GM23248 (cell line): ENCODE measurements around the gene INTS4. TPM values are rescaled to one million over a fixed set of nuclear protein-coding genes. Genes with fewer than 3 reads are reported as not detected.
A peak's percentile ranks its signal among the peaks of the same experiment; 100 is the strongest.
"Not testable (repeated sequence)": the region's sequence is repeated elsewhere in the genome, so short reads cannot be mapped to it uniquely, and the experiment has no call there.

ENCODE experiments used
- DNase-seq: peaks from one replicate; pipeline ENCODE4 v3.0.0-alpha.2; 2015
- H2AFZ ChIP-seq: fragments of 200-600 bp; sonication (generic); 2 replicates; pipeline ENCODE4 v1.6.1; 2016; ENCODE audit warnings: antibody characterized with exemption
- H3F3A ChIP-seq: fragments of 200-600 bp; sonication (generic); 2 replicates; pipeline ENCODE4 v1.6.1; 2016; ENCODE audit warnings: mild to moderate bottlenecking, antibody characterized with exemption, mixed run types; ENCODE audit not compliant: insufficient read depth
- H3K27ac ChIP-seq: fragments of 200-600 bp; sonication (generic); 2 replicates; pipeline ENCODE4 v1.5.1; 2016; ENCODE audit warnings: mild to moderate bottlenecking
- H3K27me3 ChIP-seq: fragments of 200-600 bp; sonication (generic); replicated peaks from 2 replicates; pipeline ENCODE4 v1.6.1; 2016; ENCODE audit warnings: mild to moderate bottlenecking; ENCODE audit not compliant: insufficient read depth
- H3K36me3 ChIP-seq: fragments of 200-600 bp; sonication (generic); 2 replicates; pipeline ENCODE4 v1.6.1; 2016; ENCODE audit warnings: low read depth, mild to moderate bottlenecking
- H3K4me1 ChIP-seq: fragments of 200-600 bp; sonication (generic); 2 replicates; pipeline ENCODE4 v1.6.1; 2016; ENCODE audit warnings: mild to moderate bottlenecking; ENCODE audit not compliant: insufficient read depth
- H3K4me2 ChIP-seq: fragments of 200-600 bp; sonication (generic); one replicate; pipeline ENCODE4 v1.6.1; 2016; ENCODE audit warnings: mild to moderate bottlenecking; ENCODE audit not compliant: unreplicated experiment
- H3K4me3 ChIP-seq: fragments of 200-600 bp; sonication (generic); 2 replicates; pipeline ENCODE4 v1.5.1; 2016; ENCODE audit warnings: mild to moderate bottlenecking
- H3K79me2 ChIP-seq: fragments of 200-600 bp; sonication (generic); 2 replicates; pipeline ENCODE4 v1.6.1; 2016; ENCODE audit warnings: mild to moderate bottlenecking; ENCODE audit not compliant: insufficient read depth
- H3K9ac ChIP-seq: fragments of 200-600 bp; sonication (generic); 2 replicates; pipeline ENCODE4 v1.6.1; 2016; ENCODE audit warnings: mild to moderate bottlenecking
- H3K9me2 ChIP-seq: fragments of 200-600 bp; sonication (generic); 2 replicates; pipeline ENCODE4 v1.6.1; 2016; ENCODE audit warnings: mixed run types, mild to moderate bottlenecking, moderate library complexity; ENCODE audit not compliant: insufficient read depth
- H3K9me3 ChIP-seq: fragments of 200-600 bp; sonication (generic); one replicate; pipeline ENCODE4 v1.6.1; 2017; ENCODE audit warnings: low read depth
- H4K20me1 ChIP-seq: fragments of 200-600 bp; sonication (generic); 2 replicates; pipeline ENCODE4 v1.6.0; 2016; ENCODE audit not compliant: insufficient read depth
- EZH2 ChIP-seq: fragments of 200-600 bp; sonication (generic); IDR thresholded peaks from 2 replicates; pipeline ENCODE4 v1.6.1; 2018; ENCODE audit warnings: antibody characterized with exemption, mild to moderate bottlenecking; ENCODE audit not compliant: insufficient read depth, poor library complexity, severe bottlenecking
- EZH2phosphoT487 ChIP-seq: fragments of 200-600 bp; sonication (generic); IDR thresholded peaks from 2 replicates; pipeline ENCODE4 v1.6.1; 2018; ENCODE audit warnings: antibody characterized with exemption, moderate library complexity, mild to moderate bottlenecking, low read depth; ENCODE audit not compliant: insufficient read depth
- WGBS, 2 experiments: methylation state at CpG; one replicate each; pipeline ENCODE4 v1.1.6; 2015 to 2017; ENCODE audit warnings: low lambda C conversion rate in 2 of 2, low coverage in 1 of 2; ENCODE audit errors: missing lambda C conversion rate in 2 of 2; 5-methylcytosine and 5-hydroxymethylcytosine counted together
- in situ Hi-C: fragments of 300-500 bp; cut with MboI; formaldehyde crosslinking; loops from 2 replicates; pipeline ENCODE4 v1.15.0; 2020
- polyA plus RNA-seq: library from polyadenylated mRNA; unstranded; fragments of >200 nt; fragmentation: Nextera tagmentation; extraction: Ambion mirVana; gene quantifications from 2 replicates; pipeline ENCODE4 v1.2.1, GENCODE V29; 2016
- total RNA-seq: library from RNA; depleted of rRNA; stranded (reverse); fragments of >200 nt; shearing (Covaris generic); gene quantifications from 2 replicates; pipeline ENCODE4 v1.2.3, GENCODE V29; 2014

The INTS4 gene
- total and polyA plus RNA-seq, 2 experiments from 2014 or later: 25.8 to 29.3 TPM

DNA sequence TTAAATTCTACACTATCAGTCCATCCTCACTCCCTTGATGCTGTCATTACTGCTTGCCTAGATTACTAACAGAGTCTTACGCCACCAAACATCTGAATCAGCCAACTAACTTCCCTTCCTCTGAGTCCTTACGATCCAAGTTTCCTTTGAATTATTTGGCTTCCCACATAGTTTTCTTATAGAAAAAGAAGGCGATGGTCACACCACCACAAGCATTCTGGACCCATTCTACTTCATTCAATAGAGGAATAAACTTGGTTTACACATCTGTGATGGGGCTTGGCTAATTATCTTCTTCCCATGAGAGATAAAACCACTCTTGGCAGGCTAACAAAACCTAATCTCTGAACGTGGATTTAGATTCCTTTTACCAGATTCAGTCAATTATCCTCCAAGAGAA is 35.0 kb downstream of the INTS4 start:
- no peak overlapping the region for H3K9ac ChIP-seq
- H3K4me2 ChIP-seq: no peak overlapping the region
- no peaks in the 10 kb centered on the region for H3K9me3 ChIP-seq
- no peaks in the 10 kb centered on the region for H3K9me2 ChIP-seq
- no peak overlapping the region for H2AFZ ChIP-seq
- no peak overlapping the region for H3K27ac ChIP-seq
- WGBS, 2 experiments: 76 to 83% methylated on average over 4 of the region's 4 CpGs
- no peak for TF ChIP-seq EZH2
- TF ChIP-seq EZH2phosphoT487: no peak
- peak; percentile 33 for DNase-seq
- H3K36me3 ChIP-seq: peaks cover 6% of the 10 kb centered on the region; the same call in 1 of the 2 replicates
- H4K20me1 ChIP-seq: no peaks in the 10 kb centered on the region
- no peaks in the 10 kb centered on the region; the same call in 1 of the 2 replicates for H3F3A ChIP-seq
- no peaks in the 10 kb centered on the region for H3K79me2 ChIP-seq
- H3K27me3 ChIP-seq: no peaks in the 10 kb centered on the region
- H3K4me3 ChIP-seq: no peak overlapping the region
- no peaks in the 10 kb centered on the region for H3K4me1 ChIP-seq
- in situ Hi-C loops: no loop called here

DNA sequence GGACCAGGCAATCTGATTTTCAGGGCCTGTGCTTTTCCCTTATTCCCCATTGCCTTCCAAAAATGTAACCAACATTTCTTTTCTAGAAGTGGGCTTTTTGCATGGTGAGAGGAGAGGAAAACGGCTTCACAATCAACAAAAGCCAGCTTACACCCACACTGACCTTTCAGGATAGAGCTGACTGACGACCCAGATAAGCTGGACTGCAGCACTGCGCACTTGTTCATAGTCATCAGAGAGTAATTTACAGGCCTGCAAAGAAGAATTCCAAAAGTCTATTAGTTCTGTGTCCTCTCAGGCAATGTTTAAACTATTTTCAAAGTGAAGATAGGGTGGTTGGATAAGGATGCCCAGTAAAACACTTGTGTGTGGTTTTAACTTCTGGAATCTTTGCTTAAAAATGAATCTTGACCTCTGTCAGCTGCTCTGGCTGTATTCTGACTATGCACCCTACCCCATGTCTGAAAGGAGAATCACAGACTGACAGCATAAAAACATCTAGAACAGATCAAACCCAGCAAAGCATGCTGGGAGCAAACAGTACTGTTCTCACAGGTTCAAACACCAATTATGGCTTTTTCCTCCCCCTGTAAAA is 35.8 kb downstream of the INTS4 start:
- H3K27me3 ChIP-seq, H3F3A ChIP-seq, H2AFZ ChIP-seq, in situ Hi-C loops, H3K4me2 ChIP-seq, H3K9me2 ChIP-seq, H4K20me1 ChIP-seq, H3K4me1 ChIP-seq, H3K9me3 ChIP-seq, H3K4me3 ChIP-seq, H3K27ac ChIP-seq, DNase-seq, H3K36me3 ChIP-seq, H3K9ac ChIP-seq, H3K79me2 ChIP-seq: not testable (repeated sequence)
- WGBS, 2 experiments: 95 to 98% methylated on average over 3 of the region's 3 CpGs

DNA sequence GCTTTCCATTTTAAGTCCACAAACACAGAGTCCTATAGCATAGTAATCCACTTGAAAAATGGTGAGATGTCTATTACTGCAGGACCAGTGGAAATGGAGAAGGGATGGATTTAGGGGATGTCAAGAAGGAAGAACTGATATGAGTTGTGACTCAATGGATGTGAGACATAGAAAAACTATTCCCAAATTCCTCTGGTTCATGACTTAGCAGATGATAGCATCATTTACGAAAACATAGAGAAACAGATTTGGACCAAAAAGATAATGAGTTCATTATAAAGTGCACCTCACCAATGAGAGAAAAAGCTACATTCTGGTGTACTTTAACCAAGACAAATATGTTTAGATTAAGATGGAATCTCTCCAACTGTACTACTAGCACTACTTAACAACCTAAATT is 51.2 kb downstream of the INTS4 start:
- DNase-seq: peak; percentile 58
- Histone ChIP-seq H3F3A (peaks cover 26% of the 10 kb centered on the region), H3K4me2 (peak overlapping the region; percentile 49), H3K4me1 (peaks cover 23% of the 10 kb centered on the region), H3K4me3 (peak overlapping the region; percentile 26; the same call in 1 of the 2 replicates), H3K79me2 (peaks cover 16% of the 10 kb centered on the region; the same call in 1 of the 2 replicates), H3K27ac (peak overlapping the region; percentile 36)
- H2AFZ ChIP-seq, H3K9ac ChIP-seq, H3K27me3 ChIP-seq, H3K9me2 ChIP-seq, in situ Hi-C loops, H3K36me3 ChIP-seq, H3K9me3 ChIP-seq, H4K20me1 ChIP-seq: not testable (repeated sequence)
- whole genome bisulfite sequencing, 2 experiments: 10 to 11% methylated on average over 1 of the region's 1 CpG

DNA sequence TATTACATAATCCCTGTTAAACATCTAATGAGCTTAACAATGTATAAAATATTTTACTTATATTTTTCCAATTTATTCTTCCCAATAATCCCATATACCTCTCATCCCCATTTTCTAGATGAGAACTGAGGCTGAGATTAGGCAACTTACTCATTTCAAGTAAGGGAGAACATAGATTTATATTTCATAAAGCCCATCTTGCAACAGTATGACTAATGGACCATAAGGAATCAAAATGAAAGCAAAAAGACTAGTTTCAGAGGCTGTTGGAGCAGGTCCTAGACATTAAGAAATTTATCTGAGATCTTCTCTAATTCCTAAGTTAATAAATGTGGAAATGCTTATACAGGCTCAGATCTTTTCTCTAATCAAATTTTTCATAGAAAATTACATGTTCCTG is 52.0 kb downstream of the INTS4 start:
- H4K20me1 ChIP-seq, H3K9ac ChIP-seq, H3K9me3 ChIP-seq, H3K27me3 ChIP-seq, H3K36me3 ChIP-seq, H3K9me2 ChIP-seq, H2AFZ ChIP-seq, in situ Hi-C loops: not testable (repeated sequence)
- Histone ChIP-seq H3K79me2 (peaks cover 16% of the 10 kb centered on the region; the same call in 1 of the 2 replicates), H3K27ac (peak overlapping the region; percentile 36), H3K4me1 (peaks cover 23% of the 10 kb centered on the region), H3K4me3 (peak overlapping the region; percentile 26; the same call in 1 of the 2 replicates), H3K4me2 (peak overlapping the region; percentile 49), H3F3A (peaks cover 26% of the 10 kb centered on the region)
- peak; percentile 32 for DNase-seq

DNA sequence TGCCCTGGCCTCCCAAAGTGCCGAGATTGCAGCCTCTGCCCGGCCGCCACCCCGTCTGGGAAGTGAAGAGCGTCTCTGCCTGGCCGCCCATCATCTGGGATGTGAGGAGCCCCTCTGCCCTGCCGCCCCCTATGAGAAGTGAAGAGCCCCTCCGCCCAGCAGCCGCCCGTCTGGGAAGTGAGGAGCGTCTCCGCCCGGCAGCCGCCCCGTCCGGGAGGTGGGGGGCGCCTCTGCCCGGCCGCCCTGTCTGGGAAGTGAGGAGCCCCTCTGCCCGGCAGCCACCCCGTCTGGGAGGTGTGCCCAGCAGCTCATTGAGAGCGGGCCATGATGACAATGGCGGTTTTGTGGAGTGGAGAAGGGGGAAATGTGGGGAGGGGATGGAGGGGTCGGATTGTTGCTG is 60.9 kb downstream of the INTS4 start:
- 94 to 97% methylated on average over 6 to 24 of the region's 24 CpGs for WGBS, 2 experiments
- DNase-seq, H2AFZ ChIP-seq, H3K4me2 ChIP-seq, H3K27me3 ChIP-seq, H3F3A ChIP-seq, H4K20me1 ChIP-seq, H3K4me3 ChIP-seq, H3K9me3 ChIP-seq, H3K9ac ChIP-seq, H3K27ac ChIP-seq, H3K4me1 ChIP-seq, H3K36me3 ChIP-seq, in situ Hi-C loops, H3K9me2 ChIP-seq: not testable (repeated sequence)
- peaks cover 10% of the 10 kb centered on the region; the same call in 1 of the 2 replicates for H3K79me2 ChIP-seq

DNA sequence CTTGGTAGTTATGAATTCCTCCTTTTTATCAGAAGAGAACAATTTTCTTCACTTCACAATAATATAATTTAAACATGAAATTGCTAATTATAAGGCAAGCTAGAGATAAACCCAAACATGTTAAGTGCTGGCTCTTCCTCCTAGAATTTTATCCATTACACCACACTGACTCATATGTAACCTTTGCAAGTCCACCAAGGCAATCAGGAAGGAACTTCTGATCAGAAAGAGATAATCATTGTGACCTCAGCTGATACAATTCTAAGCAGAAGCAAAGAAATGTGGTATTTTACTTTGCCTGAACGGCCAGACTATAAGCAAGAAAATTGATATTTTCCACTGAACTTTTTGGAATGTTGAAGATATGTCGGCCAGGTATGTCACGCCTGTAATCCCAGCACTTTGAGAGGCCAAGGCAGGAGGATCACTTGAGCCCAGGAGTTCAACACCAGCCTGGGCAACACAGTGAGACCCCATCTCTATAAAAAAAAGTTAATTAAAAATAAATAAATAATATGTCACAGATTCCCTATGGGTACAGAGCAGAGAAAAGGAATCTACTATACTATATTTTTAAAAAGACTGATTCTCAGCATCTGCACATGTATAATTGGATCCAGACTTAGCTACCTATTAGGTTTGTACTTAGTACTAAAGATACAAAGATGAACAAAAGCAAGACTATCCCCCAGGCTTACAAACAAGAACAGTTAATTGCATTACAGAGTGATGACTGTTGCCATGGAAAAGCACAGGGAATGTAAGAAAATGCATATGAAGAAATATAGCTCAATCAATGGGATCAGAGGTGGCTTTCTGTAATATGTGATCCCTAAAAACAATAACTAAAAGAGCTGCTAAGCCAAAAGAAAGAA is 63.9 kb downstream of the INTS4 start:
- H3K9ac ChIP-seq, H2AFZ ChIP-seq, H3K27me3 ChIP-seq, H3K4me1 ChIP-seq, H3K9me2 ChIP-seq, H3K36me3 ChIP-seq, H3K9me3 ChIP-seq, H3F3A ChIP-seq, H4K20me1 ChIP-seq, H3K4me3 ChIP-seq, in situ Hi-C loops: not testable (repeated sequence)
- peak overlapping the region; percentile 14 for H3K4me2 ChIP-seq
- DNase-seq: peak; percentile 38
- WGBS, 2 experiments: 88% methylated on average over 3 of the region's 3 CpGs
- peaks cover 10% of the 10 kb centered on the region; the same call in 1 of the 2 replicates for H3K79me2 ChIP-seq
- peak overlapping the region; percentile 10; the same call in 1 of the 2 replicates for H3K27ac ChIP-seq

DNA sequence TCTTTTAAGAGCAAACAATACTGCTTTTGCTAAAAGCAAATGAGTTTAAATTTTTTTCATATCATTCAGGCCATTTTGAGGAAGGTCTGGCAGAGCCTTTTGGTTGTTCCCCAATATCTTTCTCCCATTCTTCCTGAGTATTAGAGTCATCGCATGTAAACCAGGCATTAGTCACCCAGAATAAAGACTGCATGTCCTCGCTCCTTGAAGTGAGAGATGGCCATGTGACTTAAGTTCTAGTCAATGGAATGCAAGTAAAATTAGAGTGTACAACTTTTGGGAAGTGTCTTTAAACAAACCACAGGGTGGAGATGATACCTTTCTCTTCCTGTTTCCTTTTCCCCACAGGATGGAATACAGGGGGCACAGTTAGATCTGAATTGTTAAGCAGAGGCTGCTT is 76.8 kb downstream of the INTS4 start:
- H3K4me2 ChIP-seq: not testable (repeated sequence)

More for the DNA sequence above, 76.8 kb downstream of the INTS4 start:
- DNase-seq, H2AFZ ChIP-seq, H3K27me3 ChIP-seq, H3K27ac ChIP-seq, H3K4me3 ChIP-seq, H3K36me3 ChIP-seq, H3K9ac ChIP-seq, H3K9me3 ChIP-seq, in situ Hi-C loops, H3K9me2 ChIP-seq, H3K79me2 ChIP-seq, H4K20me1 ChIP-seq: not testable (repeated sequence)
- peaks cover 11% of the 10 kb centered on the region for H3K4me1 ChIP-seq
- WGBS, 2 experiments: 71% methylated on average over 1 of the region's 2 CpGs; no CpG with 5 or more reads in 1 of the 2 experiments
- peaks cover 11% of the 10 kb centered on the region for H3F3A ChIP-seq
